Transverse colon (tissue), 4 donors: ENCODE data around the gene ENPP3. TPM values are rescaled to one million over a fixed set of nuclear protein-coding genes. Genes with fewer than 3 reads are reported as not detected.
A peak's percentile ranks its signal among the peaks of the same experiment; 100 is the strongest.

Experiments
- DNase-seq: peaks from one replicate; pipeline ENCODE4 v3.0.0-alpha.2; 2019
- H3K27ac ChIP-seq, 4 donors: fragments of 200-600 bp; sonication (generic); 2 replicates each; pipeline ENCODE4 v1.5.1; 2016 to 2018; ENCODE audit warnings: inconsistent platforms in 4 of 4
- H3K27me3 ChIP-seq: fragments of 200-600 bp; sonication (generic); 2 replicates; pipeline ENCODE4 v1.5.1; 2017; ENCODE audit warnings: inconsistent platforms
- H3K36me3 ChIP-seq, 4 donors: fragments of 200-600 bp; sonication (generic); 2 replicates each; pipeline ENCODE4 v1.5.1; 2017 to 2019; ENCODE audit warnings: inconsistent platforms in 4 of 4
- H3K4me1 ChIP-seq, 4 donors: fragments of 200-600 bp; sonication (generic); 2 replicates each; pipeline ENCODE4 v1.5.1; 2017 to 2020; ENCODE audit warnings: inconsistent platforms in 4 of 4
- H3K4me3 ChIP-seq, 4 donors: fragments of 200-600 bp; sonication (generic); 1 replicate in 1 of 4; 2 replicates in 3 of 4; pipeline versions ENCODE4 v1.5.1 to v1.6.1; 2017 to 2019; ENCODE audit warnings: inconsistent platforms in 4 of 4
- H3K9me3 ChIP-seq, 2 donors: fragments of 200-600 bp; sonication (generic); 2 replicates each; pipeline ENCODE4 v1.5.1; 2017 to 2019; ENCODE audit warnings: inconsistent platforms in 2 of 2
- EP300 ChIP-seq: sonication (generic); formaldehyde crosslinking; IDR thresholded peaks from one replicate; pipeline ENCODE4 v1.6.1; 2017; ENCODE audit warnings: antibody characterized with exemption, low read depth
- POLR2A ChIP-seq: fragments of 450-650 bp; IDR thresholded peaks from one replicate; pipeline ENCODE4 v1.6.1; 2016; ENCODE audit warnings: antibody characterized with exemption, mild to moderate bottlenecking, moderate library complexity
- POLR2AphosphoS5 ChIP-seq, 3 donors: sonication (generic); formaldehyde crosslinking; IDR thresholded peaks; one replicate each; pipeline ENCODE4 v1.6.1; 2016; ENCODE audit warnings: antibody characterized with exemption in 3 of 3
- WGBS, 2 donors: methylation state at CpG; one replicate each; pipeline ENCODE4 v1.1.5; 2018; ENCODE audit warnings: low coverage in 1 of 2; 5-methylcytosine and 5-hydroxymethylcytosine counted together
- in situ Hi-C, 4 donors: fragments of 200-750 bp; cut with MboI; loops; one replicate each; pipeline versions ENCODE4 v1.15.0 to v1.15.1; 2017; ENCODE audit warnings: low sequenced_read_pairs in 3 of 4, low pct_ligation_motif_present in 1 of 4, low pct_unique_long_range_greater_than_20kb in 1 of 4
- intact Hi-C: fragments of 100-400 bp; cut with DNase I; formaldehyde crosslinking; loops from one replicate; pipeline ENCODE4 v1.15.1; 2023; ENCODE audit warnings: low total_unique reads
- total RNA-seq, 4 donors: library from RNA; depleted of rRNA; stranded (reverse); fragments of >200 nt; gene quantifications; one replicate each; pipeline ENCODE4 v1.1.0, GENCODE V29; 2016
- TF ChIP-seq, protein P1 (sequence below), 5 experiments: fragments of 200-600 bp in 3 of 5; fragments of 450-650 bp in 2 of 5; sonication (generic) in 3 of 5; IDR thresholded peaks; 1 replicate in 2 of 5; 2 replicates in 3 of 5; pipeline ENCODE4 v1.5.1; 2016 to 2017; ENCODE audit warnings: antibody characterized with exemption in 5 of 5, inconsistent platforms in 3 of 5, mild to moderate bottlenecking in 2 of 5, moderate library complexity in 1 of 5

The ENPP3 gene
- 10 to 100 TPM in 3 of 4 donors, 1 to 10 TPM in 1; 4.6 to 28.1 (median 20.6) TPM for total RNA-seq

DNA sequence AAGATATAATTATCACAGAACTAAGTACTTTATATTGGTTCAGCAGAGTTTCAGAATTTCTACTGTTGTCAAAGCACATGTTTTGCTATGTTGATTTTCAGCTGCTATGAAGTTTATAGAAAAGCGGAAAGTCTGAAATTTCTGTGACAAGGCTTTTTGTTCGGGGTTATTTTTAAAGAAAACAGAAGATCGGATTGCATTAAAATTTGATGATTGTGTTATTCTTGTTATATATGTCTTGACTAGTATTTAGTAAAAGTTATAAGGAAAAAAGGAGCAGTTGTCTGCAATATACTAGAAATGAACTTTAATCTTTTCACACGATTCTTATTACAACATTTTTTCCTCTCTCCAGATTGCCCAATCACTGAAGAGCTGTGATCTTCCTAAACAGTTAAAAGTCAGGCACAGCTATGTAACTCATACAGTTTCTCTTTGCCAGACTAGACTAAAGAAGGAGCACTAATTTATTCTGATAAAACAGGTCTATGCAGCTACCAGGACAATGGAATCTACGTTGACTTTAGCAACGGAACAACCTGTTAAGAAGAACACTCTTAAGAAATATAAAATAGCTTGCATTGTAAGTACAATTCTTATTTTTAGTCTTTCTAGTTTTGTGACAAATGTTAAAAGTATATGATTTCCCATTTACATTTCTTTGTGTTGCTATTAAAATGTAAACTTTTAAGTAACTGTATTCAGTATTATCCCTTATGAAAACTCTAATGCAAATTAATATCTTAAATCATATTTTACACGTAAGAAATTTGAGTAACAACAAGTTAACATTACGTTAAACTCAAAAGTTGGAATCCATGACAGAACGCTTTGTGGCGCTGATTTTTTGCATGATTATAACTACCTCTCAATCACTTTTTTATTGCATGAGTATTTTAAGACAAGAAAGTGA lies at the start of gene ENPP3:
TSS of gene ENPP3 (plus strand) at position 423 of the 913 bp plus-strand sequence. CDS start at position 506, 83 bp downstream.
- peaks cover 0 to 6% (median 0%) of the 10 kb centered on the region in 4 donors for H3K4me1 ChIP-seq
- peak within 1 kb of the TSS; percentile 3 to 62 (median 58) for H3K27ac ChIP-seq
- no peak for DNase-seq
- H3K36me3 ChIP-seq, result no peaks in the 10 kb centered on the region
- in situ Hi-C loops, result loop anchor here in 1 of 4 donors (25.0 kb wide), 1 partner anchor 1175 kb away; the partner anchor contains the start of gene RPS12
- peak within 1 kb of the TSS in 3 of 4 donors; percentile 10 to 42 (median 14) for H3K4me3 ChIP-seq
- intact Hi-C loops, result no loop called here
- WGBS, 2 donors, result 51 to 52% methylated on average over 10 of the region's 10 CpGs
- TF ChIP-seq, protein P1, sequence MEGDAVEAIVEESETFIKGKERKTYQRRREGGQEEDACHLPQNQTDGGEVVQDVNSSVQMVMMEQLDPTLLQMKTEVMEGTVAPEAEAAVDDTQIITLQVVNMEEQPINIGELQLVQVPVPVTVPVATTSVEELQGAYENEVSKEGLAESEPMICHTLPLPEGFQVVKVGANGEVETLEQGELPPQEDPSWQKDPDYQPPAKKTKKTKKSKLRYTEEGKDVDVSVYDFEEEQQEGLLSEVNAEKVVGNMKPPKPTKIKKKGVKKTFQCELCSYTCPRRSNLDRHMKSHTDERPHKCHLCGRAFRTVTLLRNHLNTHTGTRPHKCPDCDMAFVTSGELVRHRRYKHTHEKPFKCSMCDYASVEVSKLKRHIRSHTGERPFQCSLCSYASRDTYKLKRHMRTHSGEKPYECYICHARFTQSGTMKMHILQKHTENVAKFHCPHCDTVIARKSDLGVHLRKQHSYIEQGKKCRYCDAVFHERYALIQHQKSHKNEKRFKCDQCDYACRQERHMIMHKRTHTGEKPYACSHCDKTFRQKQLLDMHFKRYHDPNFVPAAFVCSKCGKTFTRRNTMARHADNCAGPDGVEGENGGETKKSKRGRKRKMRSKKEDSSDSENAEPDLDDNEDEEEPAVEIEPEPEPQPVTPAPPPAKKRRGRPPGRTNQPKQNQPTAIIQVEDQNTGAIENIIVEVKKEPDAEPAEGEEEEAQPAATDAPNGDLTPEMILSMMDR (IDR thresholded peaks at IDR 0.05), result no peak
- TF ChIP-seq POLR2A (peak; percentile 90), POLR2AphosphoS5 (IDR thresholded peaks at IDR 0.05) (peak; percentile 82 to 97 (median 96)), EP300 (no peak)
- no peaks in the 10 kb centered on the region for H3K9me3 ChIP-seq
- H3K27me3 ChIP-seq, result no peaks in the 10 kb centered on the region

DNA sequence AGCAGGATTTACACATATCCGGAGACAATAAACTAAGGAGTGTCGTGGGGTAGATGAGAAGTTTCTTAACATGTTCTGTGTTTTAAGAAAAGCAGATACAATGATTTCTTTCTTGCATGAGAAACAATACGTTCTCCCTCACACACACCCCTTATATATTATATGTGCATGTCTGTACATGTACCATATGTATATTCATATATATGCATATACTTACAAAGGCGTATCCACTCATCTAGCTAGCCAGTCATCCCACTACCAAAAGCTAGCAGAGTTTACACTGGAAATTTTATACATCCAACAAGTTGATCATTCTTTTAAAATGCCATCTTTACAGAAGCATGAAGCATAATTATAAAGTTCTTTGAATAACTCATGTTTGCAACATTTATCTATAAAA lies 49.2 kb upstream of the ENPP3 start:
- no peak for TF ChIP-seq POLR2AphosphoS5 (IDR thresholded peaks at IDR 0.05)
- TF ChIP-seq POLR2A, result no peak
- TF ChIP-seq EP300, result no peak
- TF ChIP-seq, protein P1 (IDR thresholded peaks at IDR 0.05), result no peak
- H3K27me3 ChIP-seq, result no peaks in the 10 kb centered on the region
- intact Hi-C loops, result no loop called here
- DNase-seq, result no peak
- H3K36me3 ChIP-seq, result peaks cover 0 to 89% (median 46%) of the 10 kb centered on the region in 4 donors
- in situ Hi-C loops, result no loop called here
- no peaks in the 10 kb centered on the region for H3K9me3 ChIP-seq
- no peak overlapping the region for H3K4me3 ChIP-seq
- H3K4me1 ChIP-seq, result no peaks in the 10 kb centered on the region
- WGBS, 2 donors, result 93% methylated on average over 4 of the region's 4 CpGs
- no peak overlapping the region for H3K27ac ChIP-seq

- Histone ChIP-seq H3K36me3 (peaks cover 0 to 90% (median 45%) of the 10 kb centered on the region in 4 donors), H3K27ac (no peak overlapping the region), H3K4me1 (no peaks in the 10 kb centered on the region), H3K4me3 (no peak overlapping the region), H3K27me3 (no peaks in the 10 kb centered on the region), H3K9me3 (no peaks in the 10 kb centered on the region)
- no peak for DNase-seq
- WGBS, 2 donors, result 76 to 85% methylated on average over 2 of the region's 2 CpGs
- intact Hi-C loops, result no loop called here
- in situ Hi-C loops, result no loop called here
- TF ChIP-seq, protein P1 (IDR thresholded peaks at IDR 0.05), result no peak
- no peak for TF ChIP-seq EP300
- TF ChIP-seq POLR2A, result no peak
- TF ChIP-seq POLR2AphosphoS5 (IDR thresholded peaks at IDR 0.05), result no peak
These were observed 48.5 kb upstream of the ENPP3 start for GRCh38 chr6:131588643-131589042.

DNA sequence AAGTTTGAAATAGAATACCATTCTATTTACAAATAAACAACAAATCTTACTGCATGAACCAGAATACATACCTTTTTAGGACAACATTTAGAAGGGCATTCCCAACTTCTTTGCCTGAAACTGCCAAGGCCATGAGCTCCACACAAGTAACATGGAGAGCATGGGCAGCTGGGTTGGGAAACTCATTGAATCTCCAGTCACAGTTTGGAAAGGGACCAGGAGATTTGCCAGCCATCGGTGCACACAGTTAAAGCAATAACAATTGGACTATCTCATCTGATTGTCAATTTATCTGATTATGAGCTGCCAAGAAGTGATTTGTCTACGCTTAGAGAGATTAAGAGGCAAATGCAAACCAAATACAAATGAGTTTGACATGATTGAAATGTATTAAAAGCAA lies 44.2 kb upstream of the ENPP3 start:
- 89 to 100% methylated on average over 1 to 2 of the region's 2 CpGs for WGBS, 2 donors

More for the DNA sequence above, 44.2 kb upstream of the ENPP3 start:
- Histone ChIP-seq H3K4me3 (no peak overlapping the region), H3K36me3 (peaks cover 0 to 96% (median 47%) of the 10 kb centered on the region in 4 donors), H3K27me3 (no peaks in the 10 kb centered on the region), H3K27ac (no peak overlapping the region), H3K4me1 (no peaks in the 10 kb centered on the region), H3K9me3 (no peaks in the 10 kb centered on the region)
- TF ChIP-seq POLR2A, result no peak
- TF ChIP-seq, protein P1 (IDR thresholded peaks at IDR 0.05), result no peak
- TF ChIP-seq POLR2AphosphoS5 (IDR thresholded peaks at IDR 0.05), result no peak
- TF ChIP-seq EP300, result no peak
- DNase-seq, result no peak
- in situ Hi-C loops, result no loop called here
- intact Hi-C loops, result no loop called here
